ENCODE measurements around the gene WWTR1. TPM values are rescaled to one million over a fixed set of nuclear protein-coding genes. Genes with fewer than 3 reads are reported as not detected.

The WWTR1 gene
- total and polyA plus RNA-seq, 2 of the 4 experiments (the other 2 are of a cell fraction): 38.9 to 65.3 TPM

DNA sequence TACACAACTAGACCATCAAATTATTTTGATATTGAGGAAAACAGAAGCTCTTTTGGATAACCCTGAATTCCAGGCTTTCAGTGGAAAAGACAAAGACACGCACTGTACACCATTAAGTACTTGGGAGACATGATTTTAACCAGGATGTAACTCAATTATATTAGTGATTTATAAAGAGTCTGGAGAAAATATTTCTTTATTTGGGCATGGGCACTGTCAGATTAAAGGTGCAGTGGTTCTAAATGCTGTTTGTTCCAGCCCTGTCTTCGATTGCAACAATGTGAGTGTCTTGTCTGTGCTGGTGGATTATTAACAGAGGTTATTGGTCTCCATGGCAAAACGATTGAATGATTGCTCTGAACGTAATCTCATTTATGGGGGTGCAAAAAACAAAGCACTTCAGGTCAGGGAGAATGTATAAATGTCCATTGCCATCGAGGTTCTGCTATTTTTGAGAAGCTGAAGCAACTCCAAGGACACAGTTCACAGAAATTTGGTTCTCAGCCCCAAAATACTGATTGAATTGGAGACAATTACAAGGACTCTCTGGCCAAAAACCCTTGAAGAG, 183.5 kb downstream of the WWTR1 start, which contains the start of gene TM4SF4:
Gene TM4SF4 (plus strand): TSS at position 448 of the 568 bp plus-strand sequence. CDS start 181 bp downstream, outside the sequence.
- Histone ChIP-seq H3K4me2 (ENCODE audit: low read depth, low read length) (no peak within 1 kb of the TSS), H2BK15ac (ENCODE audit: low read depth, low read length) (peak within 1 kb of the TSS; percentile 94), H2AK5ac (ENCODE audit: low read depth, low read length) (peak within 1 kb of the TSS; percentile 86), H3K4me3 (ENCODE audit: insufficient read depth, low read depth, low read length) (no peak within 1 kb of the TSS), H3K36me3 (ENCODE audit: control insufficient read depth, insufficient read depth, low read length) (no peaks in the 10 kb centered on the region), H3K9me1 (ENCODE audit: insufficient read depth, low read length) (peaks cover 12% of the 10 kb centered on the region), H3K4me1 (ENCODE audit: control insufficient read depth, insufficient read depth, low read length) (peaks cover 20% of the 10 kb centered on the region), H3K56ac (ENCODE audit: extremely low read depth, insufficient read depth, low read length) (no peak within 1 kb of the TSS), H4K5ac (ENCODE audit: low read depth, low read length) (peak within 1 kb of the TSS; percentile 45; the same call in 1 of the 2 replicates), H4K20me1 (ENCODE audit: insufficient read depth, low read length) (no peaks in the 10 kb centered on the region), H3K23ac (ENCODE audit: low read depth, low read length) (no peak within 1 kb of the TSS; the same call in 1 of the 2 replicates), H4K8ac (ENCODE audit: low read depth in 2 of 2, low read length in 2 of 2) (peak within 1 kb of the TSS in 1 of 2 experiments; percentile 70; a peak in 2 of 4 replicates), H2BK20ac (ENCODE audit: low read depth, low read length) (peak within 1 kb of the TSS; percentile 72; the same call in 1 of the 2 replicates), H3K4ac (ENCODE audit: low read depth, low read length) (peak within 1 kb of the TSS; percentile 66), H2BK5ac (ENCODE audit: low read depth, low read length, poor library complexity, severe bottlenecking) (peak within 1 kb of the TSS; percentile 48), H3K27me3 (ENCODE audit: control insufficient read depth, insufficient read depth, low read length) (no peaks in the 10 kb centered on the region), H2BK120ac (ENCODE audit: low read depth, low read length) (peak within 1 kb of the TSS; percentile 81), H3K27ac (ENCODE audit: insufficient read depth, low read length) (peak within 1 kb of the TSS; percentile 37), H2AFZ (replicated peaks; ENCODE audit: low read length, poor library complexity) (peak within 1 kb of the TSS; percentile 59), H3K9me3 (ENCODE audit: control insufficient read depth, insufficient read depth, low read length) (peaks cover 3% of the 10 kb centered on the region; the same call in 1 of the 2 replicates), H3K9ac (ENCODE audit: low read depth, low read length) (no peak within 1 kb of the TSS), H3K79me1 (ENCODE audit: low read depth in 1 of 2, low read length in 2 of 2) (peaks cover 0 to 11% of the 10 kb centered on the region in 2 experiments; a peak in 2 of 4 replicates), H3K14ac (replicated peaks; ENCODE audit: low read depth, low read length) (peak within 1 kb of the TSS; percentile 66), H2AK9ac (replicated peaks; ENCODE audit: low read depth, low read length, poor library complexity) (no peak within 1 kb of the TSS), H3K18ac (ENCODE audit: low read depth, low read length) (peak within 1 kb of the TSS; percentile 58), H4K91ac (ENCODE audit: insufficient read depth, low read depth, low read length) (peak within 1 kb of the TSS; percentile 45)
- BruUV-seq (replicated peaks): no TSS peak
- intact Hi-C loops (cut with micrococcal nuclease): no loop called here
- dilution Hi-C loops (cut with HindIII; ENCODE audit: low sequenced_read_pairs, unreplicated experiment): no loop called here
- TF ChIP-seq CHD1 (IDR thresholded peaks at IDR 0.05; ENCODE audit: low read depth, low read length) (no peak), BHLHE40 (IDR thresholded peaks at IDR 0.05; ENCODE audit: low read depth, low read length) (no peak), POLR2A (IDR thresholded peaks at IDR 0.05; ENCODE audit: low read depth, low read length) (no peak), MAFK (IDR thresholded peaks at IDR 0.05; ENCODE audit: low read depth, low read length) (no peak), MAZ (IDR thresholded peaks at IDR 0.05; ENCODE audit: borderline replicate concordance, low read depth, low read length) (no peak), SMC3 (IDR thresholded peaks at IDR 0.05; ENCODE audit: low read depth, low read length) (no peak), MXI1 (IDR thresholded peaks at IDR 0.05; ENCODE audit: borderline replicate concordance, low read depth, low read length) (no peak), FOS (IDR thresholded peaks at IDR 0.05; ENCODE audit: low read depth, low read length) (no peak), RFX5 (IDR thresholded peaks at IDR 0.05; ENCODE audit: low read depth, low read length) (no peak), NFE2L2 (IDR thresholded peaks at IDR 0.05; ENCODE audit: low read depth, low read length) (no peak), CEBPB (IDR thresholded peaks at IDR 0.05; ENCODE audit: low read depth, low read length) (no peak), RAD21 (IDR thresholded peaks at IDR 0.05; ENCODE audit: low read length) (no peak), RCOR1 (IDR thresholded peaks at IDR 0.05; ENCODE audit: insufficient replicate concordance, low read length) (no peak)
- TF ChIP-seq, protein P1, sequence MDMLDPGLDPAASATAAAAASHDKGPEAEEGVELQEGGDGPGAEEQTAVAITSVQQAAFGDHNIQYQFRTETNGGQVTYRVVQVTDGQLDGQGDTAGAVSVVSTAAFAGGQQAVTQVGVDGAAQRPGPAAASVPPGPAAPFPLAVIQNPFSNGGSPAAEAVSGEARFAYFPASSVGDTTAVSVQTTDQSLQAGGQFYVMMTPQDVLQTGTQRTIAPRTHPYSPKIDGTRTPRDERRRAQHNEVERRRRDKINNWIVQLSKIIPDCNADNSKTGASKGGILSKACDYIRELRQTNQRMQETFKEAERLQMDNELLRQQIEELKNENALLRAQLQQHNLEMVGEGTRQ (IDR thresholded peaks at IDR 0.05; ENCODE audit: low read depth, low read length): no peak
- TF ChIP-seq, protein P2, sequence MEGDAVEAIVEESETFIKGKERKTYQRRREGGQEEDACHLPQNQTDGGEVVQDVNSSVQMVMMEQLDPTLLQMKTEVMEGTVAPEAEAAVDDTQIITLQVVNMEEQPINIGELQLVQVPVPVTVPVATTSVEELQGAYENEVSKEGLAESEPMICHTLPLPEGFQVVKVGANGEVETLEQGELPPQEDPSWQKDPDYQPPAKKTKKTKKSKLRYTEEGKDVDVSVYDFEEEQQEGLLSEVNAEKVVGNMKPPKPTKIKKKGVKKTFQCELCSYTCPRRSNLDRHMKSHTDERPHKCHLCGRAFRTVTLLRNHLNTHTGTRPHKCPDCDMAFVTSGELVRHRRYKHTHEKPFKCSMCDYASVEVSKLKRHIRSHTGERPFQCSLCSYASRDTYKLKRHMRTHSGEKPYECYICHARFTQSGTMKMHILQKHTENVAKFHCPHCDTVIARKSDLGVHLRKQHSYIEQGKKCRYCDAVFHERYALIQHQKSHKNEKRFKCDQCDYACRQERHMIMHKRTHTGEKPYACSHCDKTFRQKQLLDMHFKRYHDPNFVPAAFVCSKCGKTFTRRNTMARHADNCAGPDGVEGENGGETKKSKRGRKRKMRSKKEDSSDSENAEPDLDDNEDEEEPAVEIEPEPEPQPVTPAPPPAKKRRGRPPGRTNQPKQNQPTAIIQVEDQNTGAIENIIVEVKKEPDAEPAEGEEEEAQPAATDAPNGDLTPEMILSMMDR (conservative IDR thresholded peaks at IDR 0.05; ENCODE audit: low read depth, low read length): no peak
- TF ChIP-seq, protein P3, sequence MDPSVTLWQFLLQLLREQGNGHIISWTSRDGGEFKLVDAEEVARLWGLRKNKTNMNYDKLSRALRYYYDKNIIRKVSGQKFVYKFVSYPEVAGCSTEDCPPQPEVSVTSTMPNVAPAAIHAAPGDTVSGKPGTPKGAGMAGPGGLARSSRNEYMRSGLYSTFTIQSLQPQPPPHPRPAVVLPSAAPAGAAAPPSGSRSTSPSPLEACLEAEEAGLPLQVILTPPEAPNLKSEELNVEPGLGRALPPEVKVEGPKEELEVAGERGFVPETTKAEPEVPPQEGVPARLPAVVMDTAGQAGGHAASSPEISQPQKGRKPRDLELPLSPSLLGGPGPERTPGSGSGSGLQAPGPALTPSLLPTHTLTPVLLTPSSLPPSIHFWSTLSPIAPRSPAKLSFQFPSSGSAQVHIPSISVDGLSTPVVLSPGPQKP (IDR thresholded peaks at IDR 0.05; ENCODE audit: borderline replicate concordance, low read depth, low read length): no peak
- in situ Hi-C loops (cut with MboI; ENCODE audit: low sequenced_read_pairs): no loop called here
- CTCF ChIA-PET: interaction anchor here (1.6 kb wide), 1 partner anchor 99 kb away, joined by 3 read pairs; no protein-coding TSS in a partner anchor
- DNase-seq (no peak), ATAC-seq (ENCODE audit: low read depth) (no peak)
- POLR2A ChIA-PET (ENCODE audit: unreplicated experiment): no interaction called here
- 66% methylated on average over 2 of the region's 5 CpGs; no CpG with 5 or more reads in 1 of the 2 experiments for WGBS, 2 experiments (ENCODE audit: extremely low coverage in 2 of 2, insufficient read length in 1 of 2)

Measured in IMR-90 (cell line).